ENCODE data around the gene GORASP1. TPM values are rescaled to one million over a fixed set of nuclear protein-coding genes. Genes with fewer than 3 reads are reported as not detected.
A peak's percentile ranks its signal among the peaks of the same experiment; 100 is the strongest.

Gene GORASP1
- total RNA-seq, 1 experiment from 2014 or later = 43.6 TPM

DNA sequence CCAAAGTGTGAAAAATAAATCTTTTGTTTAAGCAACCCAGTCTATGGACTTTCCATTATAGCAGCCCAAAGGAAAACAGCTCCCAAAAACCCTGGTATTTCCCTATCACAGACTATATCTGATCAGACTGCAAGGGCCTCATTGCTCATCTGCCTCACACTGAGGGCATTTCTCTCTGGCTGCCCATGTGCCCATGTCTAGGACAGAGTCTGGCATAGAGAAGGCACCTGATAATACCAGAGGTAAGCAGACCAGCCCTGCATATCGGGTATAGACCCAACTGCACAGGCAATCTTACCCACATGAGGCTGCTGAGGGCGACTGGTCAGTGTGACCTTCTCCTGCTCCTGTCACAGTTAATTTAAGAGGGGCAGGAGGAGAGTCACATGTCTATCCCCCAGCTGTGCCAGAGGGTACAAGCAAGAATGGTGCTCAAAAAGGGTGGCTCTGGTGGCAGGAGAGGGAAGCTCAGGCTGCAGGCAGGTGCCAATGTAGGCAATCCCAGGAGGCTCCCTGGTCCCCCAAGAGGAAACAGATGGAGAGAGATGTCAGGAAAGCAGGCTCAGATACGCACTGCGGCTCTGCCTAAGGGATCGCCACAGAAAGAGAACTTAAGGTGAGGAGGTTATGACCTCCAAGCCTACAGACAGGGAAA, 42.8 kb upstream of the GORASP1 start:
- Mint-ChIP-seq H3K27me3 (ENCODE audit: insufficient read depth, unreplicated experiment) (no peaks in the 10 kb centered on the region), H3K4me1 (ENCODE audit: low read depth, unreplicated experiment) (peaks cover 66% of the 10 kb centered on the region), H3K9me3 (ENCODE audit: unreplicated experiment) (no peaks in the 10 kb centered on the region), H3K27ac (ENCODE audit: unreplicated experiment) (peak overlapping the region; percentile 96), H3K4me3 (ENCODE audit: unreplicated experiment) (peak overlapping the region; percentile 94), H3K36me3 (ENCODE audit: insufficient read depth, unreplicated experiment) (peaks cover 76% of the 10 kb centered on the region)
- Histone ChIP-seq H3K4me1 (peaks cover 65% of the 10 kb centered on the region), H3K4me3 (ENCODE audit: low read depth, low read length) (no peak overlapping the region), H3K36me3 (ENCODE audit: control insufficient read depth, insufficient read depth, low read length) (no peaks in the 10 kb centered on the region), H3K27me3 (replicated peaks; ENCODE audit: control insufficient read depth, insufficient read depth, low read length) (no peaks in the 10 kb centered on the region), H3K9me3 (no peaks in the 10 kb centered on the region)
- no peak for TF ChIP-seq CTCF (IDR thresholded peaks at IDR 0.05; ENCODE audit: insufficient read depth in 1 of 2, low read depth in 1 of 2, low read length in 1 of 2, severe bottlenecking in 1 of 2, unreplicated experiment in 1 of 2)
- ChIA-PET CTCF (interaction anchor here (1.5 to 1.6 kb wide), 2 partner anchors 28 to 138 kb away, joined by 4 to 7 read pairs; no protein-coding TSS in a partner anchor), POLR2A (interaction anchor here (0.6 to 1.1 kb wide), 2 partner anchors 27 to 41 kb away, joined by 3 read pairs; no protein-coding TSS in a partner anchor)
- intact Hi-C loops (cut with micrococcal nuclease; ENCODE audit: unreplicated experiment) = no loop called here
- DNase-seq = no peak
- BruUV-seq (replicated peaks) = no TSS peak

- H3K36me3 Mint-ChIP-seq (ENCODE audit: insufficient read depth, unreplicated experiment) = peaks cover 80% of the 10 kb centered on the region
- H3K4me1 Mint-ChIP-seq (ENCODE audit: low read depth, unreplicated experiment) = peaks cover 64% of the 10 kb centered on the region
- CTCF ChIA-PET = interaction anchor here (0.9 kb wide), 1 partner anchor 42 kb away, joined by 3 read pairs; the partner anchor contains the start of genes GORASP1 and TTC21A
- intact Hi-C loops (cut with micrococcal nuclease; ENCODE audit: unreplicated experiment) = no loop called here
- peaks cover 62% of the 10 kb centered on the region for H3K4me1 ChIP-seq
- H3K27me3 Mint-ChIP-seq (ENCODE audit: insufficient read depth, unreplicated experiment) = no peaks in the 10 kb centered on the region
- no TSS peak for BruUV-seq (replicated peaks)
- POLR2A ChIA-PET = interaction anchor here (1.1 kb wide), 1 partner anchor 28 kb away, joined by 3 read pairs; no protein-coding TSS in a partner anchor
- no peaks in the 10 kb centered on the region for H3K9me3 ChIP-seq
- DNase-seq = no peak
- H3K4me3 Mint-ChIP-seq (ENCODE audit: unreplicated experiment) = no peak overlapping the region
- no peaks in the 10 kb centered on the region for H3K9me3 Mint-ChIP-seq (ENCODE audit: unreplicated experiment)
- no peak overlapping the region for H3K4me3 ChIP-seq (ENCODE audit: low read depth, low read length)
- no peak for TF ChIP-seq CTCF (IDR thresholded peaks at IDR 0.05; ENCODE audit: insufficient read depth in 1 of 2, low read depth in 1 of 2, low read length in 1 of 2, severe bottlenecking in 1 of 2, unreplicated experiment in 1 of 2)
- peak overlapping the region; percentile 96 for H3K27ac Mint-ChIP-seq (ENCODE audit: unreplicated experiment)
- no peaks in the 10 kb centered on the region for H3K27me3 ChIP-seq (replicated peaks; ENCODE audit: control insufficient read depth, insufficient read depth, low read length)
- H3K36me3 ChIP-seq (ENCODE audit: control insufficient read depth, insufficient read depth, low read length) = no peaks in the 10 kb centered on the region
Observed at GRCh38 chr3:39149498-39150147, 42.2 kb upstream of the GORASP1 start.

GRCh38 chr3:39149059-39149455, 41.6 kb upstream of the GORASP1 start:
- peaks cover 80% of the 10 kb centered on the region for H3K36me3 Mint-ChIP-seq (ENCODE audit: insufficient read depth, unreplicated experiment)
- H3K27ac Mint-ChIP-seq (ENCODE audit: unreplicated experiment) = peak overlapping the region; percentile 96
- H3K4me3 ChIP-seq (ENCODE audit: low read depth, low read length) = no peak overlapping the region
- peaks cover 59% of the 10 kb centered on the region for H3K4me1 Mint-ChIP-seq (ENCODE audit: low read depth, unreplicated experiment)
- H3K9me3 Mint-ChIP-seq (ENCODE audit: unreplicated experiment) = no peaks in the 10 kb centered on the region
- peaks cover 56% of the 10 kb centered on the region for H3K4me1 ChIP-seq
- ChIA-PET POLR2A (interaction anchor here (0.7 kb wide), 1 partner anchor 21 kb away, joined by 3 read pairs; no protein-coding TSS in a partner anchor), CTCF (interaction anchor here (0.9 kb wide), 1 partner anchor 42 kb away, joined by 3 read pairs; the partner anchor contains the start of genes GORASP1 and TTC21A)
- BruUV-seq (replicated peaks) = no TSS peak
- no peaks in the 10 kb centered on the region for H3K27me3 ChIP-seq (replicated peaks; ENCODE audit: control insufficient read depth, insufficient read depth, low read length)
- DNase-seq = no peak
- H3K27me3 Mint-ChIP-seq (ENCODE audit: insufficient read depth, unreplicated experiment) = no peaks in the 10 kb centered on the region
- intact Hi-C loops (cut with micrococcal nuclease; ENCODE audit: unreplicated experiment) = no loop called here
- no peak overlapping the region for H3K4me3 Mint-ChIP-seq (ENCODE audit: unreplicated experiment)
- no peak for TF ChIP-seq CTCF (IDR thresholded peaks at IDR 0.05; ENCODE audit: insufficient read depth in 1 of 2, low read depth in 1 of 2, low read length in 1 of 2, severe bottlenecking in 1 of 2, unreplicated experiment in 1 of 2)
- no peaks in the 10 kb centered on the region for H3K9me3 ChIP-seq
- H3K36me3 ChIP-seq (ENCODE audit: control insufficient read depth, insufficient read depth, low read length) = no peaks in the 10 kb centered on the region

Data from Caco-2 (cell line).